NCI-H1105 treated with DMSO at 0.1 percent for 48 hours (cell line): ENCODE data around the gene RPS6KL1.
A peak's percentile ranks its signal among the peaks of the same experiment; 100 is the strongest.

Experiments
- DNase-seq: peaks from one replicate; lab custom pipeline; 2025; lab: John Stamatoyannopoulos, UW

The RPS6KL1 gene

DNA sequence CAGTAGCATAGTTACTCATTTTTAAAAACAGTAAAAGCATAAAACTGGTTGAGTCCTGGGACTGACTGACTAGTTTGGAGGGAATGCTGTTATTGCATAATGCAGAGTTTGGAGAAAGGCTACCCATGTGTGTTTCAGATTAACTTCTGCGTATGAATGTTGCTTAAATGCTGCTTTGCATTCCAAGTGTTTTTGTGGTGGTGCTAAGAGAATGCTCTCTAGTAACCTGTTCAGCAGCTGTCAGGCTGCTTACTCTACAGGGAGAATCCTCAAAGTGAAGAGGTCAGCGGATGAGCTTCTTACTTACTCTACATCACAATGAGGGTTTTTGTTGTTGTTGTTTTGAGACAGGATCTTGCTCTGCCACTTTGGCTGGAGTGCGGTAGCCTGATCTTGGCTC, 37.1 kb downstream of the RPS6KL1 start:
- DNase-seq = no peak

DNA sequence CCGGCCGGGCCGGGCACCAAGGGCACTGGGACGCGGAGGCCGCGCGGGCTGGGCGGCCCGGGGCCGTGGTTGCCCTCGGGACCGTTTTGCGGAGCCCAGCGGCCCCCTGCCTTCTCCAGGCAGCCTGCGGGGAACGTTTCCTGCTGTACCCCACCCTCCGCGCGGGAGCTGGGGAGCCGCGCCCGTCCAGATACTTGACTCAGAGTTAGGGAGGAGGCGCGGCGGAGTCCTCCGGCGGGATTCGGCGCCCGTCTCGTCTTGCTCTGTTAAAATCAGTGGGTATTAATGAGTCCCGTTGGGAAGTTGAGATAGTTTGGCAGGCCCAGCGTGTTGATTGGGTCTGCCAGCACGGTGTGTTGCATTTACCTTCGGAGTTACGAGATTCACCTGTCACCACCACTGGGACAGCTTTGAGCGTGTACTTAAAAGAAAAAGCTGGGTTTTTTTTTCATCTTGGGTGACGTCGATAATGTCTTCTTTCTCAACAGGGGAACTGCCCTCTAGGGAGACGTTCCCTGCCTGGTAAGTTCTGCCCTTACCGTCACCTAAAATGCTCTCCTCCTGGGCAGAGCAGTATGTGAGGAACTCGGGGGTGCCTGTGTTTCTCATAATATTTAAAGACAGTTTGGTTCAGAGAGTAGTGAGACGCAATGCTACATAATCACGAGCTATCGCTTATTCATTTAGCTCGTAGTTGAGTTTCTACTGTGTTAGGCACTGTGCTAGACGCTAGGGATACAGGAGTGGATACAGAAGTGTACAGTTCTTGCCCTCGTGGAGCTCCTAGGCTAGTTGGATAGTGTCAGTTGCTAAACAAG, 40.7 kb downstream of the RPS6KL1 start:
- DNase-seq = peak; percentile 27

DNA sequence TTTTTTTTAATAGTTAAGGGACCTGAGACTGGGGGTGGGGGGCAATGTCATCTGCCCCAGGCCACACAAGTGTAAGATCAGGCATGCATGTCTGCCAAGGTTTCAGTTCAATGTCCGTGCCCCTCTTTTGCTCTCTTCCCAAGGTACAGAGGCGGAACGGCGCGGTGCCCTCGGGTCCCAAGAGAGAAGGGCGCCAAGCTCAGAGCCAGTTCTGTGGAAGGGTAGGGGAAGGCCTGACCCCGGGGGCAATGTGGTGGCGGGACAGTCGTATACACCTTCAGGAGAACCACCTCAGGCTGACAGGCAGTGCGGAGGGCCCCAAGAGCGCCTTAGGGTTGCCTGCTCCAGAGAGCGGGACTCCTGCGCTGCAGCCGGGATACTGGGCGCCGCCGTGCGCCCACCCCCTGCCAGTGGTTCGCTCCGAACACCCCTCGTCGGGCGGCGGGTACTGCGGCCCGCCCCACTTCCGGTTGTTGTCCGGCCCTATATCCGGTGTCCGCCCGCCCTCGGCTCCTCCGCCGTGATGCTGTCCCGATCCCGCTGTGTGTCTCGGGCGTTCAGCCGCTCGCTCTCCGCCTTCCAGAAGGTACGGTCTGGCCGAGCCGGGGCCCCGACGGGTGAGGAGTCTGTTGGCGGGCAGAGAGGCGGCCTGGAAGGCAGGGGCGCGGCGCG, 41.5 kb downstream of the RPS6KL1 start, which contains the start of gene DLST:
Gene DLST (plus strand): TSS at position 486 of the 672 bp plus-strand sequence. CDS start 38 bp downstream, at position 524.
- peak; percentile 83 for DNase-seq

DNA sequence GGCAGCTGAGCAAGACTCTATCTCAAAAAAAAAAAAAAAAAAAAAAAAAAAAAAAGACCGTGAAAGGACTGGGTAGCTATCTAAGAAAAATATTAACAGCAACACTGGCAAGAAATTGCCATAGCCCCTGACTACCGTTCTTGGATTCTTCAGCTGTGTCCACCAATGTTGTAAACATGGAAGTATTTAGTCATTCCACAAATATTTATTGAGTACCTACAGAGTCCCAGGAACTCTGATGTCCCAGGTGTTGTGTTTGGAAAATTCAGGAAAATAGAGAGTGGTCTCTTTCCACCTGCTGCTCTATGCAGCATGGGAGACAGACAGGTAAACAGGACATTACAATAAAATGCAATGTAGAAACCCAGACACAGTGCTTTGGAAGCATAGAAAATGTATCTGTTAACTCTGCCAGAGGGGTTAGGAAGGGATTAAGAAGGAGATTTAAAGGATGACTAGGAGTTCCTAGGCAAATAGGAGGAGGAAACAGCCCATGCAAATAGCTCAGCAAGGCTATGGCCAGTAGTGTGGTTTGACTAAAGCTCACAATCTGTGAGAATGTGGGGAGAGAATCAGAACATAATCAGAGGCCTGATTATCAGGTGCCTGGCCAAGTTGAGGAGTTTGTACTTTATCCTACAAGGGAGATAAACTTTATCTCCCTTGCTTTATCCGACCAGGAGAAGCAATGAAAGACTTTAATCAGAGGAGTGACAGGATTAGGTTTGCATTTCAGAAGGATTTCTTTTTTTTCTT, 43.5 kb downstream of the RPS6KL1 start:
- no peak for DNase-seq

DNA sequence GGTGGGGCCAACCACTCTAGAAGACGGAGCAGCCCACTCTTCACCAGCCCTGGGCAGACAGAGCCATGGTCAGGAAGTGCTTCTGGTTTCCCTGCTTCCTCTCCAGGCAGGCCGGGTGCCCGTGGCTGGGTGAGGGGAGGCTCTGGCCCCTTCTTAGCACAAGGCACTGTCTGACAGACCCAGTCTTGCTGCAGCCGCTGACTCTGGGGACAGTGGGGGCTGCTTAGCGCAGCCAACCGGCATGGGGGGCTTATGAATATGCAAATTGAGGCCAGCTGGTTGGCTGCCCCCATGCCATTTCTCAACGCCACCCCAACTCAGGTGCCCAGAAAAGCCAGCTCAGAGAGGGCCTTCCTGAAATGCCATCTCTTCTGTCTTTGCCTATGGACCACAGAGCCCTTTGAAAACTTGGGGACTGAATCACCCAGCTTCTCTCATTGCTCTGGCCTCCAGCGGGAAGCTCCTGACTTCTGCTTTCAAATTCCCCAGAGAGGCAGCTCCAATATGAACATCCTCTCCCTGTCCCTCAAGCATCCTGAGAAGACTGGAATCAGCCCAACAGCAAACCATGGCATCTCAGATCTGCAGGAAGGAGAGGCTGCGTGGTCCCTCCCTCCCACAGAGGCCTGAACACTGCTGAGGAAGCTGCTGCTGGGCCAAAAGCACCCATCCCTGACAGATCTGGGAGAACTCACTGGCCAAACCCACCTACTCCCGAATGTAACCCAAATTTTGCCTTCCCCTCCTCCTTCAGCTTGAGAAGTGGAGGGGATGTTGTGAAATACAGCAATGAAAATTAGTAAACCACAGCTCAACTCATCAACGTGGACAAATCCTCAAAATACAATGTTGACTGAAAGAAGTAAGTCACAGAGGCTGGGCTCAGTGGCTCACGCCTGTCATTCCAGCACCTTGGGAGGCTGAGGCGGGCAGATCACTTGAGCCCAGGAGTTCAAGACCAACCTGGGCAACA, 46.8 kb downstream of the RPS6KL1 start, which contains the start of gene PROX2:
Gene PROX2 (minus strand): TSS at position 205 of the 973 bp plus-strand sequence. CDS start 12,311 bp downstream, outside the sequence.
- no peak for DNase-seq

DNA sequence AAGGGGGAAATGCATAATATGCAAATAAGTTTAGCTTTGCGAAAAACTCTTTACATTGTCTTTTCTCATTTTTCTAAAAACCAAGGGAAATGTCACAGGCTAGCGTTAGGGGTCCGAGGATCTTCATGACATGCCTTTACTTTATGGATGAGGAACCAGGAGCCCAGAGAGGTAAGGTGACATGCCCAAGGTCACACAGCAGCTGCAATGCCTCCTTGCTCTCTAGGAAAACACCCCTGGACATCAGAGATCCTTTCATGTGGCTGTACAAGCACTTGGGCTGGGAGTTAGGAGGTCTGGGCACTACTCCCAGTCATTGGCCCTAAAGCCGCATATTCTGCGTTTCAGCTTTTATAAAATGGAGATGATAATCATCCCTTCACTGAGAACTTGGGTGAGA, 47.9 kb downstream of the RPS6KL1 start:
- no peak for DNase-seq

DNA sequence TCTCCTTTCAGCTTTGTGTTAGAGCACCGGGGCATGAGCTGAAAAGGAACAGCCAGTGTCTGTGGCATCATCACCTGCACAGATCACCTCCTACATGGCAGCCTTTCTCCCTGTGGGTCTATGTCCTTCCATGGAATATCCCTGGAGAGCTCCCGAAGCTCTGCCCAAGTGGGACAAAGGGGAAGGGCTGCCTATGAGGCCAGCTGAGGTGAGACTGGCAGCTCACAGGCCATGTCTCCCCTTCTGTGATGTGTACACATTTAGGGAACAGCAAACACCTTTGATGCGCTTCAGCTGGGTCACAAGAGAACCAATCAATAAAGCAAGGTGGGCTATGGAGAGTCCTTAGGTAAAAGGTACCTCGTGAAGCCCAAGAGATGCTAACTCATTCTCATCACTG, 51.2 kb downstream of the RPS6KL1 start:
- DNase-seq = no peak

DNA sequence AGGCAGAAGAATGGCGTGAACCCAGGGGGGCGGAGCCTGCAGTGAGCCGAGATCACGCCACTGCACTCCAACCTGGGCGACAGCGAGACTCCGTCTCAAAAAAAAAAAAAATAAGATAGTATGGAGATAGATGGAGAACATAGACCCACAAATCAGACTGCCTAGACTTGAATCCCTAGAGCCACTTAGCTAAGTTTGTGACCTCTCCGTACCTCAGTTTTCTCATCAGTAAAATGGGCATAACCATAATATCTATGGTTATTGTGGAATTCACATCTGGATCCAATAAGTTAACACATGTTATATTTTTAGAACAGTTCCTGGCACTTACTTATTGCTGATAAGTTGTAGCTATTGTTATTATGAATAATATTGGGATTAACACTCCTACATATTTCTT, 54.3 kb downstream of the RPS6KL1 start:
- DNase-seq = no peak

DNA sequence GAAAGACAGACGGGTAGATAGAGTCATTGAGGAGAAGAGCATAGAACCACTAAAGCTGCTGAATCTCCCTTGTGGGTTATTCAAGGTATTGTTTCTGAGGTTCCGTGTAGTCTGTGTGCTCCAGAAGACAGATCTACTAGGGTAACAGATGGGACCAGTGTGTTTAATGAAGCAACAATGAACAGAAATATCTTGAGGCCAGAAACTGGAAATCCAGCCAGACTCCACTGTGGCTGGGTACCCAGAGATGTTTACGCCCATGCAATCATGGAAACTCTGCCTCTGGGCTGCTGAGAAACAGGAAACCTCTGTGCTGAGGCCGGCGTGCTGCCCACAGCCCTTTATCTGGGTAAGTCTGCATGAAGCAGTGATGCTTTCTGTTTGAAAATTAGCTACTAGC, 55.4 kb downstream of the RPS6KL1 start:
- no peak for DNase-seq

DNA sequence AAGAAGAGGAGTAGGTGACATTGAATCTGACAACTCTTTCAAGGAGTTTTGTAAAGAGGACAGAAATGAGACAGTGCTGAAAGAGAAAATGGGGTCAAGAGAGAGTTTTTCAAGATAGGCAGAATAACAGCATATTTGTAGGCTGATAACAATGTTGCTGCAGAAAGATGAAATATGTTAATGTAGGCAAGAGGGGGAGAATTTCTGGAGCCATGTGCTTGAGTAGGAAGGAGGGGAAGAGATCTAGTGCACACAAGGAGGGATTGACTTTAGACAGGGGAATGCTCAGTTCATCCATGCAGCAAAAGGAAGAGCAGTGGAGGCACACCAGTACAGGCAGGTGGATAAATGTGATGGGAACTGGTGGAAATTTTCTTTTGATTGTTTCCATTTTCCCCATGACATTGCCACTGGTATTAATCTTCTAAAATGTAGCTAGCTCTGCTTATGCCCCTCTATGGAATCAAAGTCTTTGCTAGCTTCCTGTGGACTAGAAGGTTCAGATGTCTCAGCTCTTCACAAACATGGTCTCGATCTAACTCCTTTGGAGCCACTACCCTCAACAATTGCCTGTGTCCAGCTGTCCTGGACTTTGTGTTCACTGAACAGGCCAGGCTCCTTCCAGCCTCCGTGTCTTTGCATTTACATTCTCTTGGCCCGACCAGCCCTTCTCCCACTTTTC, 56.2 kb downstream of the RPS6KL1 start:
- DNase-seq = no peak

DNA sequence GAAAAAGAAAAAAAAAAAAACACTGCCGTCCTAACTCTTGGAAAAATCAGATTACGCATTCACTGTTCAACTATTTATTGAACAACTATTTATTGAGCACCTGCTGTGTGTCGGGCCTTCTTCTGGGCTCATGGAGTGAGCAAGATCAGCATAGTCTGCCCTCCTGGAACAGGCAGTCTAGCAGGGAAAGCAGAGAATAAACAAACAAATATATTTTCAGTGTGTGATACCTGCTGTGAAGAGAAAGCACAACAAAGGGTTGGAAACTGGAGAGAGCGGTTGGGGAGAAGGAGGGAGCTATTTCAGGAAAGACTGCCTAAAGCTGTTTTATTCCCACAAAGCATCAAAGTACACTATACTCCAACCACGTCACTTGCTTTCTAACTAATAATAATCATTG, 57.9 kb downstream of the RPS6KL1 start:
- no peak for DNase-seq

DNA sequence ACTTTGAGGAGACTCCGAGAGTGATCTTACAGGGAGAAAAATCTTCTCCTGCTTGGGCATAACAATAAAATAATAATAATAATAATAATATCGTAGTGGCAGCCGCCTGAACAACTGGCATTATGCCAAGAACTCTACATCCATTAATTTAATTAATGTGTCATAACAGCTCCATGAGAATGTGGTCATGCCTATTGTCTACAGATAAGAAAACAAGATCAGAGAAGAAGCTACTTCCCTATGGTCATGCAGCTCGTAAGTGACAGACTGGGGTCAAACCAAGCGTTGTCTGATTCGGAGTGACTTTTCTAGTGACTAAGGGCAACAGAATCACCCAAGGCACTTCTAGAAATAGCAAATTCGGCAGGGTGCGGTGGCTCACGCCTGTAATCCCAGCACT, 58.9 kb downstream of the RPS6KL1 start:
- no peak for DNase-seq

DNA sequence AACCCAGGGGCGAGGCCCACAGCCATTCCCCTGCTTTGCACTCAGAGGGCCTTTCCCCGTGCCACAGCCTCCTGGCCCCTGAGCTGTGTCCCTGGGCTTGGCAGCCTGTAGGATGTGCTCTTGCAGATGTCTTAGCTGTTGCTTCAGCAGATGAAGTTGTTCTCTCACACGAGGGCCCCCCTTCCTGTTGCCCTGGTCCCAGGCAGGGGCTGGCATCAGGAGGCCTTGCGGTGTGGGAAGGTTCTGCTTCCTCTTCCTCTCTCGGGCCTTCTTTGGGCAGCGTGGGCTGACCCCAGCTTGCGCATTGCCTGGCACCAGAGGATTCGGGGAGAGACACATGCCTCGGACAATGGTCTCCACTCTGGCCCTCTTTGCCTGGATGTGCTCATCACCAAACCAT, 59.8 kb downstream of the RPS6KL1 start:
- DNase-seq = no peak

DNA sequence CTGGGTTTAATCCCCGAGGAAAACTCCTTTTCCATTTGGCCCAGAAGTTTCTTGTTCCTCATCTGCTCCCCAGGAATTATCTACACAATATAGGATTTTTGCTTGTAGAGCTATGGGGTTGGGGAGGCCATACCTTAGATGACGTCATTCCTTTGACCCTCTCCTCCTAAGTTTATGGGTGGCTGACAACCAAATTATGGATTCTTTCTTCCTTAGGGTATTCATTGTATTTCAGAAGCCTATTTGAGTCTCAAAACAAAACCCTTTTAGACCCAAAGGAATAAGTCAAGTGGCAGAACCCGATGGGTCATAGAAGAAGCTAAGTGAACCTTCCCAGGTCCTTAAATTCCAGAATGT, 61.3 kb downstream of the RPS6KL1 start:
- DNase-seq = no peak

DNA sequence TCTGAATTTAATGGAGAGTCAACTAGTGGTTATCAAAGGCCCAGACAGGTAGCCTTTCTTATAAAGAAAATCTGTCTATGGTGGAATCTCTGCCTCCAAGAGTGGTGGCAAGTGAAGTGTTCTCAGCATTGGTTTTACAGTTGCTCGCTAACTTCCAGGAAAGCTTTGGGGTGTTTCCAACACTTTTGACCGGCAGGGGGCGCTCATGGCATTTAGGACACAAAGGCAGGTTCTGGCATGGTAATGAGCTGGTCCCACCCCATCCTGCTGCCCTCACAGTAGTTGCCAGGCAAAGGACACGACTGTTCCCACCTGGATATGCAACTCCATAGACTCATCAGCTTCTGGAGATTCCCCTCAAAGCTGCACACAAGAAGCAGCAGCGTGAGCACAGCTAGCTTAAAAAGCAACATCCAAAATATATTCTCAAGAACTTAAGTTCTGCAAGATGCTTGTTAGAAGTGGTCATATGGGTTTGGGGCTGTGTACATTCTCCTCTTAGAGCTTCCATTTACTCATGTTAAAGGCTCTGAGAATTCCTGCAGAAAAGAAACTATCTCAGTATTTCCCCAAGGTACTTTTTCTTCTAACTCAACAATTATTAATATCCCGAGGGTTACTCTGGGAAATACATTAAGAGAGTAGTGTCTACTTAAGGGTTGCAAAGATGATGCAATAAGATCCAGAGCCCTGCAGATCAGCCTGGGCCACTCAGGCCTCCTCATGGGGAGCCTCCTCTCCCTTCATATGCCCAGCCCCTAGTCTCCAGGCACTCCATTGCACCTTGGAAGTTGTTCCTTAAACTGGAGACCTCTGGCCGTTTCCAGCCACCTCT, 61.9 kb downstream of the RPS6KL1 start:
- DNase-seq = peak; percentile 76

DNA sequence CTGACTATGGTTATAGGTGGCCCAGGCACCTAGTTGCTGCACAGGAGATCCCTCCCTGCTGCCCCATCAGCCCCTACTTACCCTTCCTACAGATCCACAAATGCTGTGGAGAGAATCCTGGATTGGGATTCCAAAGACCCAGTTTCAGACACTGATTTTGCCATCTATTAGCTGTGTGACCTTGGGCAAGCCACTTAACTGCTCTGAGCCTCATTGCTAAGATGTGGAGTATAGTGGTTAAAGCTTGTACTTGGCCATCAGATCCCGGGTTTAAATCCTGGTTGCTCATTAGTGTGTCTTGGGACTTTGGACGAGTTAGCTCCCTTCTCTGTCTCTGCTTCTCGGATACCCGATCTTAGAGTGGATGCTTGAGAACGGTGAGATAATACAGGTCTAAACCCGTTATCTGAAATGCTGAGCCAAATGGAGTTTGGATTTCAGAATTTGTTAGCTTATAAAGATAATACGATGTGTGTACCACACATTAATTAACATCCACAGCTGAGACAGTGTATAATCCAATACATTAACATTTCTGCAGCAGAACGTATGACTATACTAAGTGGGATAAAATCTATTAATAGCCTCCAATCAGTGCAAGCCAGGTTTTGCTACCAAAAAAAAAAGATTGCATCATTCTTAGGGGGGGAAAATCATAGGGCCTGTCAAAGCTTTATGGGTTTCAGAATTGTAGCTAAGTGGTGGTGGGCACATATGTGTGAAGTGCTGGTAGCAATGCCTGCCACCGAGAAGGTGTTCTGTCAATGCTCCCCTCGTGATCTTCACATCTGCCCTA, 63.1 kb downstream of the RPS6KL1 start:
- no peak for DNase-seq

DNA sequence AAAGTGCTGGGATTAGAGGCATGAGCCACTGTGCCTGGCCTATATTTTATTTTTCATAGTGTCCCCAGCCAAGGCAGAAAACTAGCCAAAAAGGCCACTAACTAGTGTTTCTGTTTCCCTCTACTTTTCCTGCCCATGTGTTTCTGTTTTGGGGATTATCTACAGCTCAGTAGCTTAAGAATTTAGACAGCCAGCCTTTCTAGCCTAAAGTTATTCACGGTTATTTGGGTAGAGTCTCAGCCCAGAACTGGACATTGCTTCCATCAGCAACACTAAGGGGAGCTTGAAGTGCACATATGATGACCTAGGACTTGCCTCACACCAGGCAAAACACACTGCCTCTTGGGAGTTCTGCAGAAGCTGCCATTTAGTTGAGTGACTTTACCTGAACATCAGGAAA, 65.0 kb downstream of the RPS6KL1 start:
- DNase-seq = no peak

DNA sequence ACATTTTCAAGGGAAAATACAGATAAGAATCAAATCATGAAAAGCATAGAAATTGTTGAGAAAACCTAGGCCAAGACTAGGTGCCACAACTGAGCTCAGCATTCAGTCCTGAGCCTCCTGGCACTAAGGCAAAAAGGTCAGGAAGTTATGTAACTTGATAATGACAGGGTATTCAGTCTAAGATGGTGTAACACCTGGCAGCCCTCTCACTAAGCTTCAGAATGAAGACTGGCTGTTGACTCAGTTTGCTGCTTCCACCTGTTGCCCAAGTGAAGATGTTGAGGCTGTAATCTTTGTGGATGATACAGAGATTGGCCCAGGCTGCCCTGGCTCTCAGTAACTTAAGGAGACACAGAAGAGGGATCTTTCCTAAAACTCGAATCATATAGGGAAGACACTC, 66.7 kb downstream of the RPS6KL1 start:
- DNase-seq = no peak

DNA sequence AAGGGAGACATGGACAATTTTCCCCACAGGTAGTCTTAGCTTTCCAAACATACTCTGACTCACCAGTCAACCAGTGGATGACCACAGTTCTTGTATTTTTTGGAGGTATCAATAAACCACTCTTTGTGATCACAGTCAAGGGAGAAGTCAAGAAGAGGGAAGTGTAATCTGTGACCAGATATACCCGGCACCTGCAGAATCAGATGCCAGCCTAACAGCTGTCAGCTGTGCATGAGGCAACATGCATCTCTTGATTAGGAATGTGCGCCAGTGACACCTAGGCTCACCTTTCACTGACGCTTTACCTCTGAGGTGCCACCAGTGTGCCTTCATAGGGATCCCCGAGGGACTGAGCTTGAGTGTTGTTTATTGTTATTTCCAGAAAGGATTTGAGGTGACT, 67.1 kb downstream of the RPS6KL1 start:
- no peak for DNase-seq
